ENCODE data around the gene MLEC. TPM values are rescaled to one million over a fixed set of nuclear protein-coding genes. Genes with fewer than 3 reads are reported as not detected.
"Not testable (repeated sequence)": the region's sequence is repeated elsewhere in the genome, so short reads cannot be mapped to it uniquely, and the experiment has no call there.

MLEC gene
- total RNA-seq, 1 donor from 2014 or later, result 47.5 TPM

DNA sequence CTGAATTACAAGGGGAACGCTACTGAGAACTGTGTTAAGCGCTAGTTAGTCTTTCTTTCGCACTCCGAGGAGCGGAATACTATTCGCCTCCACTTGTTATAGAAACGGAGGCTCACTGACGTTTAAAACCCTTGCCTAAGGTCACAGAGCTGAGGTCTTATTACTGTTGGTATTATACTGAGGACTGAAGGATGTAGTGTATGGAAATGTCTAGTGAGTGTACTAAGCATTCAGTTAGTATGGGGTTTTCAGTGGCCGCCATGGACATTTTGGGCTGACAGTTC lies 39.5 kb downstream of the MLEC start:
- no peak for DNase-seq (ENCODE audit: low spot score in 2 of 2)
- Histone ChIP-seq H3K27ac (peak overlapping the region; percentile 83 to 85), H3K4me3 (peak overlapping the region in 1 of 2 donors; percentile 75), H3K36me3 (peaks cover 17 to 34% of the 10 kb centered on the region in 2 donors), H3K9me3 (no peaks in the 10 kb centered on the region), H3K4me1 (peaks cover 0 to 8% of the 10 kb centered on the region in 2 donors), H3K27me3 (no peaks in the 10 kb centered on the region)
- intact Hi-C loops (cut with DNase I), result loop anchor here (5.0 to 10.0 kb wide), 2 partner anchors 144 to 248 kb away; partner anchors contain the start of genes HNF1A and POP5
- TF ChIP-seq, protein P1, sequence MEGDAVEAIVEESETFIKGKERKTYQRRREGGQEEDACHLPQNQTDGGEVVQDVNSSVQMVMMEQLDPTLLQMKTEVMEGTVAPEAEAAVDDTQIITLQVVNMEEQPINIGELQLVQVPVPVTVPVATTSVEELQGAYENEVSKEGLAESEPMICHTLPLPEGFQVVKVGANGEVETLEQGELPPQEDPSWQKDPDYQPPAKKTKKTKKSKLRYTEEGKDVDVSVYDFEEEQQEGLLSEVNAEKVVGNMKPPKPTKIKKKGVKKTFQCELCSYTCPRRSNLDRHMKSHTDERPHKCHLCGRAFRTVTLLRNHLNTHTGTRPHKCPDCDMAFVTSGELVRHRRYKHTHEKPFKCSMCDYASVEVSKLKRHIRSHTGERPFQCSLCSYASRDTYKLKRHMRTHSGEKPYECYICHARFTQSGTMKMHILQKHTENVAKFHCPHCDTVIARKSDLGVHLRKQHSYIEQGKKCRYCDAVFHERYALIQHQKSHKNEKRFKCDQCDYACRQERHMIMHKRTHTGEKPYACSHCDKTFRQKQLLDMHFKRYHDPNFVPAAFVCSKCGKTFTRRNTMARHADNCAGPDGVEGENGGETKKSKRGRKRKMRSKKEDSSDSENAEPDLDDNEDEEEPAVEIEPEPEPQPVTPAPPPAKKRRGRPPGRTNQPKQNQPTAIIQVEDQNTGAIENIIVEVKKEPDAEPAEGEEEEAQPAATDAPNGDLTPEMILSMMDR (IDR thresholded peaks at IDR 0.05), result no peak

GRCh38 chr12:120726961-120727360 lies 40.0 kb downstream of the MLEC start:
- intact Hi-C loops (cut with DNase I), result loop anchor here (5.0 to 10.0 kb wide), 2 partner anchors 145 to 248 kb away; partner anchors contain the start of genes HNF1A and POP5
- no peaks in the 10 kb centered on the region for H3K27me3 ChIP-seq
- no peak overlapping the region for H3K4me3 ChIP-seq
- TF ChIP-seq, protein P1 (IDR thresholded peaks at IDR 0.05), result no peak
- DNase-seq (ENCODE audit: low spot score in 2 of 2), result no peak
- H3K36me3 ChIP-seq, result peaks cover 14 to 30% of the 10 kb centered on the region in 2 donors
- peak overlapping the region in 1 of 2 donors; percentile 85 for H3K27ac ChIP-seq
- H3K4me1 ChIP-seq, result peaks cover 0 to 8% of the 10 kb centered on the region in 2 donors
- no peaks in the 10 kb centered on the region for H3K9me3 ChIP-seq

DNA sequence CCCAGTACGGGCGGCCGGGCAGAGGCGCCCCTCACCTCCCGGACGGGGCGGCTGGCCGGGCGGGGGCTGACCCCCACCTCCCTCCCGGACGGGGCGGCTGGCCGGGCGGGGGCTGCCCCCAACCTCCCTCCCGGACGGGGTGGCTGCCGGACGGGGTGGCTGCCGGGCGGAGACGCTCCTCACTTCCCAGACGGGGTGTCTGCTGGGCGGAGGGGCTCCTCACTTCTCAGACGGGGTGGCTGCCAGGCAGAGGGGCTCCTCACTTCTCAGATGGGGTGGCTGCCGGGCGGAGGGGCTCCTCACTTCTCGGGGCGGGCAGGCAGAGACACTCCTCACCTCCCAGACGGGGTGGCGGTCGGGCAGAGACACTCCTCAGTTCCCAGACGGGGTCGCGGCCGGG lies 45.2 kb downstream of the MLEC start:
- DNase-seq (ENCODE audit: low spot score in 2 of 2); H3K4me3 ChIP-seq; H3K4me1 ChIP-seq; H3K27me3 ChIP-seq; H3K27ac ChIP-seq; H3K9me3 ChIP-seq; intact Hi-C loops (cut with DNase I): not testable (repeated sequence)
- peaks cover 7 to 14% of the 10 kb centered on the region in 2 donors for H3K36me3 ChIP-seq

DNA sequence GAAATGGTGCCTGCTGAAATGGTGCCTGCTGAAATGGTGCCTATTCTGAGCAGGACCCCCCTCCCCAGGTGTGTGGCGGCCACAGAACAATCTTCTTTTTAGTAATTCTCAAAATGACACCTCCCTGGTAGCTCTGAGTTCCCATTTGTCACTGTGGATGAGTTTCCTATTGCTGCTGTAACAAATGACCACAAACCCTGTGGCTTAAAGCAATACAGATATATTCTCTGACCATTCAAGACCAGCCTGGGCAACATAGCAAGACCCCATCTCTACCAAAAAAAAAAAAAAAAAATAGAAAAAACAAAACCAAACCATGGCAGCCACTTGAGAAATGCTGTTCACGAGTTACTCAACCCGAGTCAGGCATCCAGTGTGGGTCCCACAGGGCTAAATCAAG lies 46.6 kb downstream of the MLEC start:
- H3K4me1 ChIP-seq, result no peaks in the 10 kb centered on the region
- no peaks in the 10 kb centered on the region for H3K9me3 ChIP-seq
- H3K4me3 ChIP-seq, result no peak overlapping the region
- intact Hi-C loops (cut with DNase I), result no loop called here
- peaks cover 10 to 17% of the 10 kb centered on the region in 2 donors for H3K36me3 ChIP-seq
- TF ChIP-seq, protein P1 (IDR thresholded peaks at IDR 0.05), result no peak
- H3K27ac ChIP-seq, result no peak overlapping the region
- H3K27me3 ChIP-seq, result no peaks in the 10 kb centered on the region
- DNase-seq (ENCODE audit: low spot score in 2 of 2), result no peak

DNA sequence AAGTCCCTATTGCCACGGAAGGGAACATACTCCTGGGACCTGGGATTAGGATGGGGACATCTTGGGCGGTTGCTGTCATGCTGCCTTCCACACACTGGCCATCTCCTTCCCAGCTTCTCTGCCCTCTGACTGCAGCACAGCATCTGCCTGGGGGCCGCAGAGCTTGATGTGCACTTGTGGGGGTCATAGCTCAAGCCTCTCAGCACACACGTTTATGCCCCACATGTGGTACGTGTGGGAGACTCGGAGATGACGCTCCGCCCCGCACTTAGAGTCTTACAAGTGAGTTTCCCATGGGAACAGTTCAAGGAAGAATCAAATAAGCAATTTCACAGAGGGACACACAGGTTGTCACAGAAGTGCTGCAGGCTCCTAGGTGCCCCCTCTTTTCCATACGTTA lies 47.3 kb downstream of the MLEC start:
- no peak for DNase-seq (ENCODE audit: low spot score in 2 of 2)
- H3K4me3 ChIP-seq, result no peak overlapping the region
- no peak overlapping the region for H3K27ac ChIP-seq
- no peaks in the 10 kb centered on the region for H3K9me3 ChIP-seq
- no peaks in the 10 kb centered on the region for H3K4me1 ChIP-seq
- TF ChIP-seq, protein P1 (IDR thresholded peaks at IDR 0.05), result no peak
- peaks cover 14 to 24% of the 10 kb centered on the region in 2 donors for H3K36me3 ChIP-seq
- intact Hi-C loops (cut with DNase I), result no loop called here
- H3K27me3 ChIP-seq, result no peaks in the 10 kb centered on the region

- TF ChIP-seq, protein P1 (IDR thresholded peaks at IDR 0.05), result no peak
- intact Hi-C loops (cut with DNase I), result no loop called here
- no peak overlapping the region for H3K27ac ChIP-seq
- no peaks in the 10 kb centered on the region for H3K27me3 ChIP-seq
- no peak overlapping the region for H3K4me3 ChIP-seq
- no peaks in the 10 kb centered on the region for H3K4me1 ChIP-seq
- peaks cover 11 to 22% of the 10 kb centered on the region in 2 donors for H3K36me3 ChIP-seq
- no peak for DNase-seq (ENCODE audit: low spot score in 2 of 2)
- H3K9me3 ChIP-seq, result no peaks in the 10 kb centered on the region
These were observed 48.2 kb downstream of the MLEC start for GRCh38 chr12:120735181-120735580.

All from ascending aorta (tissue), 2 donors.